Left kidney (tissue), 1 donor: ENCODE measurements around the gene ZNF595. TPM values are rescaled to one million over a fixed set of nuclear protein-coding genes. Genes with fewer than 3 reads are reported as not detected.

ENCODE experiments used
- polyA plus RNA-seq: library from polyadenylated mRNA; unstranded; fragments of 120-200 nt; gene quantifications from one replicate; pipeline ENCODE4 v1.2.1, GENCODE V29; 2013; ENCODE audit not compliant: insufficient read length

The ZNF595 gene
- polyA plus RNA-seq, 1 donor, result 22.3 TPM

Other genes starting within 250 kb of the ZNF595 start
- gene ZNF718, start 71.2 kb downstream of the ZNF595 start, polyA plus RNA-seq, result 18.3 TPM